Measurements from ENCODE around the gene SPEN.

The SPEN gene

GRCh38 chr1:15849775-15850324 lies 2.3 kb downstream of the SPEN start:
- ChIA-PET POLR2A (ENCODE audit: low non-redundant PET) (interaction anchor here (0.9 to 1.1 kb wide), 3 partner anchors 16 to 27 kb away, joined by 3 to 5 read pairs (median 3); no protein-coding TSS in a partner anchor), CTCF (interaction anchor here (1.0 to 1.1 kb wide), 2 partner anchors 46 to 58 kb away, joined by 3 to 5 read pairs; no protein-coding TSS in a partner anchor)
- no peak for DNase-seq (ENCODE audit: low spot score)
- H3K27ac ChIP-seq: peak overlapping the region; percentile 96
- TF ChIP-seq CTCF (conservative IDR thresholded peaks at IDR 0.05; ENCODE audit: low read depth): no peak

- POLR2A ChIA-PET (ENCODE audit: low non-redundant PET): no interaction called here
- CTCF ChIA-PET: interaction anchor here (0.6 to 1.0 kb wide), 2 partner anchors 33 to 86 kb away, joined by 3 to 4 read pairs; no protein-coding TSS in a partner anchor
- no peak for DNase-seq (ENCODE audit: low spot score)
- no peak for TF ChIP-seq CTCF (conservative IDR thresholded peaks at IDR 0.05; ENCODE audit: low read depth)
- peak overlapping the region; percentile 96 for H3K27ac ChIP-seq
Measured at GRCh38 chr1:15850471-15851001, 3.0 kb downstream of the SPEN start.

GRCh38 chr1:15851210-15852035 lies 3.9 kb downstream of the SPEN start:
- POLR2A ChIA-PET (ENCODE audit: low non-redundant PET): no interaction called here

GRCh38 chr1:15852036-15852827 lies 4.7 kb downstream of the SPEN start:
- no peak for TF ChIP-seq CTCF (conservative IDR thresholded peaks at IDR 0.05; ENCODE audit: low read depth)
- DNase-seq (ENCODE audit: low spot score): no peak
- H3K27ac ChIP-seq: peak overlapping the region; percentile 60
- POLR2A ChIA-PET (ENCODE audit: low non-redundant PET): interaction anchor here (0.6 kb wide), 1 partner anchor 330 kb away, joined by 3 read pairs; no protein-coding TSS in a partner anchor
- CTCF ChIA-PET: no interaction called here

More at GRCh38 chr1:15851210-15852035, 3.9 kb downstream of the SPEN start:
- H3K27ac ChIP-seq: peak overlapping the region; percentile 60
- TF ChIP-seq CTCF (conservative IDR thresholded peaks at IDR 0.05; ENCODE audit: low read depth): no peak
- CTCF ChIA-PET: interaction anchor here (1.0 kb wide), 1 partner anchor 32 kb away, joined by 3 read pairs; no protein-coding TSS in a partner anchor
- no peak for DNase-seq (ENCODE audit: low spot score)

GRCh38 chr1:15852828-15853302 lies 5.4 kb downstream of the SPEN start:
- POLR2A ChIA-PET (ENCODE audit: low non-redundant PET): interaction anchor here (0.6 kb wide), 1 partner anchor 330 kb away, joined by 3 read pairs; no protein-coding TSS in a partner anchor
- CTCF ChIA-PET: no interaction called here
- H3K27ac ChIP-seq: peak overlapping the region; percentile 50
- TF ChIP-seq CTCF (conservative IDR thresholded peaks at IDR 0.05; ENCODE audit: low read depth): no peak
- DNase-seq (ENCODE audit: low spot score): no peak

GRCh38 chr1:15856888-15857287 lies 9.4 kb downstream of the SPEN start:
- TF ChIP-seq CTCF (conservative IDR thresholded peaks at IDR 0.05; ENCODE audit: low read depth): no peak
- no peak for DNase-seq (ENCODE audit: low spot score)
- POLR2A ChIA-PET (ENCODE audit: low non-redundant PET): no interaction called here
- CTCF ChIA-PET: no interaction called here
- H3K27ac ChIP-seq: peak overlapping the region; percentile 57

All from RWPE1 (cell line).